NCI-H226 (cell line): ENCODE data around the gene SPSB3.
"Not testable (repeated sequence)": the region's sequence is repeated elsewhere in the genome, so short reads cannot be mapped to it uniquely, and the experiment has no call there.

Source experiments
- DNase-seq: peaks from one replicate; pipeline ENCODE4 v3.0.0-alpha.2; 2015

The SPSB3 gene

DNA sequence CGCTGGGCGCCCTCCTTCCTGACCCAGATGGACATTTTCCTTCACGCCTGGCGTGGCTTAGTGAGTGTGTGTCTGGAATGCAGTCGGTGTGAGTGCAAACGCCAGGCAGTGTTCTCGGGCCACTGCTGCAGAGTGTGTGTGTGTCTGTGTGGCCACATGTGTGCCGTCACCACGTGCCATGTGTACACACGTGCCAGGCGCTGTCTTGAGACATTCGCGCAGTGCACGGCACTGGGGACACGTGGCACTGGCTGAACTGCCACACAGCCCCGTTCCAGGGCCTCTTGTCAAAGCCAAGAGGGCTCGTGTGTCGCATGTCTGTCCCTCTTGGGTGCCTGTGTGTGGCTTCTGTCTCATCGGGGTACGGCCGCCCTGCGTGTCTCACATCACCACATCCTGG is 47.6 kb downstream of the SPSB3 start:
- DNase-seq, result no peak

DNA sequence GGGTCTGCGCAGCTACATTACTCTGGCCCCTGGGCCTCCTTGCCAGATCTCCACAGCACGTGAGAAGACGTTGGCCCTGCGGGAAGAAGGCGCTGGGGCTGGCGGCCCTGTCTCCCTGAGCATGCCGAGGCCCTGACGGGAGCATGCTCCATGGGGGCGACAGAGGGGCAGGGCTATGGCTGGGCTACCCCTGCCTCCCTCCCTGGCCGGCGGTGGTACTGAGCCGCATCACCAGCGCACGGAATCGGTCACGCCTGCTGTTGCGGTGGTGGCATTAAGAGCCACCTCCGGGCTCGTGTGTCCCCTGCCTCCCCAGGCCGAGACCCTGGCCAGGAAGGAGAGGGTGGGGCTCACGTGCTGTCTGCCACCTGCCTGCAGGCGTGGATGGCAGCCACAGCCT is 48.2 kb downstream of the SPSB3 start:
- no peak for DNase-seq

GRCh38 chr16:1732551-1732987 is 49.8 kb downstream of the SPSB3 start:
- not testable (repeated sequence) for DNase-seq

GRCh38 chr16:1732071-1732470 is 50.3 kb downstream of the SPSB3 start:
- no peak for DNase-seq

- no peak for DNase-seq
Observed at GRCh38 chr16:1731603-1732002, 50.8 kb downstream of the SPSB3 start.

DNA sequence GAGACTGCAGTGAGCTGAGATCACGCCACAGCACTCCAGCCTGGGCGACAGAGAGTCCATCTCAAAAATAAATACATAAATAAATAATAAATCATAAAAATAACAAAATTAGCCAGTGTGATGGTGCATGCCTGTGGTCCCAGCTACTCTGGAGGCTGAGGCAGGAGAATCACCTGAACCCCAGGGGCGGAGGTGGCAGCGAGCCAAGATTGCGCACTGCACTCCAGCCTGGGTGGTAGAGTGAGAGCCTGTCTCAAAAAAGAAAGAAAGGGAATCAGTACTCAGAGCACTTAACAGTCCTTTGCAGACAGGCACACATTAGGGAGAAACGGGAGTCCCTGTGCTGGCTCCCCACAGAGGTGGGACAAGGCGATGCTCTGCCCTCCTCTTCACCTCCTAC is 51.3 kb downstream of the SPSB3 start:
- DNase-seq, result no peak

DNA sequence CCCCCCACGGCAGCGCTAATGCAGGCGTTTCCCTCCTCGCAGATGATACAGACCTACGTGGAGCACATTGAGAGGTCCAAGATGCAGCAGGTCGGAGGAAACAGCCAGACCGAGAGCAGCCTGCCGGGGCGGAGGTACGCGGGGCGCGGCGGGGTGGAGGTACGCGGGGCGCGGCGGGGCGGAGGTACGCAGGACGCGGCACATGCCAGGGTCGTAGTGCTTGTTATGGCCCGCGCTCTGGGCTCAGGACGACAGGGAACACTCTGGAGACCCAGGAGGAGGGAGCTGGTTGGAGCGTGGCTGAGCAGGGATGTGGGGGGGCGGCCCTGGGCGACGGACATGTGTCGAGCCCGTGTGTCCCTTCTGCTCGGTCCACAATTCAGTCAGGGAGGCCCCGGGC is 52.9 kb downstream of the SPSB3 start:
- no peak for DNase-seq

DNA sequence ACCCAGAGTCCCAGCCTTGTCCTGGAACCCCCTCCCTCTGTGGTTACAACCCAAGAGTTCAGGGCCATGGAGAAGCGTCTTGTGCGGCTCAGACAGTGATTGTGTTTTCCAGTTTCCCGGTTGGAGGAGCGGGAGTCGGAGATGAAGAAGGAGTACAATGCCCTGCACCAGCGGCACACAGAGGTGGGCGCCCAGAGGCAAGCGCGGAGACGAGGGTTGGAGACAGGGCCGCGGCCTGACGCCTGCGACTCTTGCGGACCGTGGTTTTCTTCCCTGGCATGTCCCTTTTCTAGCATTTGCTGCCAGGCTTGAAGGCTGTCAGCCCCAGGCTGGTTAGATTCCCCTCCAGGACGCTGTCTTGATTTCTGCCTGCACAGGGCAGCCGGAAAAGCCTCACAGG is 53.3 kb downstream of the SPSB3 start:
- no peak for DNase-seq

- DNase-seq, result no peak
Observed at GRCh38 chr16:1727651-1728624, 54.4 kb downstream of the SPSB3 start.
